Panc1 (cell line): Measurements from ENCODE around the gene ITPA.

Source experiments
- POLR2AphosphoS5 ChIP-seq: IDR thresholded peaks from 2 replicates; pipeline ENCODE4 v1.6.1; 2012; ENCODE audit warnings: mild to moderate bottlenecking, low read depth, low read length, moderate library complexity
- SIN3A ChIP-seq: IDR thresholded peaks from 2 replicates; pipeline ENCODE4 v1.6.1; 2012; ENCODE audit warnings: low read depth, mild to moderate bottlenecking, low read length, moderate library complexity, borderline replicate concordance; ENCODE audit not compliant: insufficient read depth
- TF ChIP-seq, protein P1 (sequence below): fragments of 450-650 bp; IDR thresholded peaks from 2 replicates; pipeline ENCODE4 v1.5.1; 2017; ENCODE audit warnings: mild to moderate bottlenecking

DNA sequence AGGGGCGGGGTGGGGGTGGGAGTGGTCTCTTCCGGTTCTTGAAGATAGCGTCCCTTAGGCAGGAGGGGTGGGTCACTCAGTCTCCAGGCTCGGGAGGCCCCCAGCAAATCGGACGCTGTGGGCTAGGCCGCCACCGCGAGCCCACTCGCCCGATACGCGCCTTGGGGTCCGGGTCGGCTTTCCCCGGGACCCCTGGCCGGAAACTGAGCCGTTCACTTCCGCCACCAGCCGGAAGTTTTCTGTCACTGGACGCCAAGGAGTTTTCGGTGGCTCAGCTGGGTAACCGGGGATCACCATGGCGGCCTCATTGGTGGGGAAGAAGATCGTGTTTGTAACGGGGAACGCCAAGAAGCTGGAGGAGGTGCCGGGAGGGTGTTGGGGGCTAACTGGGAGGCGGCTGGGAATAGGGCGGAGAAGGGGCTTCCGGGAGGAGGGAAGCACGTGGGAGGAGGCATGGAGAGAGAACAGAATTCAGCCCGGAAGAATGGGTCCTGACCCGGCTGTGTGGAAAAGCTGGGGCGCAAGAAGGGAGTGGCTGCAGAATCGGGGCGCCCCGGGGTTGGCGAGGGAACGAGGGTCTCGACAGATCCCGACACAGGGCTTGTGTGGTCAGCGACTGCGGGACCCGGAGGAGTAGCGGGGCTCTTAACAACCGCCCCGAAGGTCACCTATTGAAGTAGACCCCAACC lies at the start of gene ITPA:
- TF ChIP-seq SIN3A (0 out of 2 replicates have a peak, but pooled peaks have one; percentile 11), POLR2AphosphoS5 (peak; percentile 73)
- TF ChIP-seq, protein P1, sequence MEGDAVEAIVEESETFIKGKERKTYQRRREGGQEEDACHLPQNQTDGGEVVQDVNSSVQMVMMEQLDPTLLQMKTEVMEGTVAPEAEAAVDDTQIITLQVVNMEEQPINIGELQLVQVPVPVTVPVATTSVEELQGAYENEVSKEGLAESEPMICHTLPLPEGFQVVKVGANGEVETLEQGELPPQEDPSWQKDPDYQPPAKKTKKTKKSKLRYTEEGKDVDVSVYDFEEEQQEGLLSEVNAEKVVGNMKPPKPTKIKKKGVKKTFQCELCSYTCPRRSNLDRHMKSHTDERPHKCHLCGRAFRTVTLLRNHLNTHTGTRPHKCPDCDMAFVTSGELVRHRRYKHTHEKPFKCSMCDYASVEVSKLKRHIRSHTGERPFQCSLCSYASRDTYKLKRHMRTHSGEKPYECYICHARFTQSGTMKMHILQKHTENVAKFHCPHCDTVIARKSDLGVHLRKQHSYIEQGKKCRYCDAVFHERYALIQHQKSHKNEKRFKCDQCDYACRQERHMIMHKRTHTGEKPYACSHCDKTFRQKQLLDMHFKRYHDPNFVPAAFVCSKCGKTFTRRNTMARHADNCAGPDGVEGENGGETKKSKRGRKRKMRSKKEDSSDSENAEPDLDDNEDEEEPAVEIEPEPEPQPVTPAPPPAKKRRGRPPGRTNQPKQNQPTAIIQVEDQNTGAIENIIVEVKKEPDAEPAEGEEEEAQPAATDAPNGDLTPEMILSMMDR, result no peak
